ENCODE data around the gene CMC4.
A peak's percentile ranks its signal among the peaks of the same experiment; 100 is the strongest.

The CMC4 gene

GRCh38 chrX:155070663-155070974 is 317 bp downstream of the CMC4 start:
- peaks cover 3% of the 10 kb centered on the region for H3K36me3 ChIP-seq (ENCODE audit: insufficient read depth, low read length)
- H3K4me3 ChIP-seq (ENCODE audit: low read depth in 1 of 2, low read length in 2 of 2): peak overlapping the region; percentile 56 to 60
- peak overlapping the region; percentile 59 for H3K9ac ChIP-seq (ENCODE audit: low read length)
- H3K27ac ChIP-seq (ENCODE audit: low read depth, low read length): no peak overlapping the region
- H3K9me3 ChIP-seq (ENCODE audit: low read length): no peaks in the 10 kb centered on the region
- H3K4me1 ChIP-seq (ENCODE audit: insufficient read depth, low read length): no peaks in the 10 kb centered on the region
- H3K27me3 ChIP-seq (ENCODE audit: control insufficient read depth in 1 of 2, insufficient read depth in 2 of 2, low read length in 2 of 2): no peaks in the 10 kb centered on the region

GRCh38 chrX:155070038-155070437 is 898 bp downstream of the CMC4 start:
- Histone ChIP-seq H3K36me3 (ENCODE audit: insufficient read depth, low read length) (no peaks in the 10 kb centered on the region), H3K9me3 (ENCODE audit: low read length) (no peaks in the 10 kb centered on the region), H3K9ac (ENCODE audit: low read length) (no peak overlapping the region), H3K27ac (ENCODE audit: low read depth, low read length) (peak overlapping the region; percentile 4), H3K4me3 (ENCODE audit: low read depth in 1 of 2, low read length in 2 of 2) (peak overlapping the region; percentile 56 to 60), H3K4me1 (ENCODE audit: insufficient read depth, low read length) (no peaks in the 10 kb centered on the region), H3K27me3 (ENCODE audit: control insufficient read depth in 1 of 2, insufficient read depth in 2 of 2, low read length in 2 of 2) (no peaks in the 10 kb centered on the region)

- H3K27ac ChIP-seq (ENCODE audit: low read depth, low read length): no peak overlapping the region
- no peaks in the 10 kb centered on the region for H3K36me3 ChIP-seq (ENCODE audit: insufficient read depth, low read length)
- H3K9me3 ChIP-seq (ENCODE audit: low read length): no peaks in the 10 kb centered on the region
- no peak overlapping the region for H3K4me3 ChIP-seq (ENCODE audit: low read depth in 1 of 2, low read length in 2 of 2)
- no peak overlapping the region for H3K9ac ChIP-seq (ENCODE audit: low read length)
- no peaks in the 10 kb centered on the region for H3K27me3 ChIP-seq (ENCODE audit: control insufficient read depth in 1 of 2, insufficient read depth in 2 of 2, low read length in 2 of 2)
- no peaks in the 10 kb centered on the region for H3K4me1 ChIP-seq (ENCODE audit: insufficient read depth, low read length)
Measured at GRCh38 chrX:155069414-155069813, 1.5 kb downstream of the CMC4 start.

- Histone ChIP-seq H3K9ac (ENCODE audit: low read length) (no peak overlapping the region), H3K36me3 (ENCODE audit: insufficient read depth, low read length) (peaks cover 3% of the 10 kb centered on the region), H3K9me3 (ENCODE audit: low read length) (no peaks in the 10 kb centered on the region), H3K27ac (ENCODE audit: low read depth, low read length) (no peak overlapping the region), H3K27me3 (ENCODE audit: control insufficient read depth in 1 of 2, insufficient read depth in 2 of 2, low read length in 2 of 2) (no peaks in the 10 kb centered on the region), H3K4me1 (ENCODE audit: insufficient read depth, low read length) (no peaks in the 10 kb centered on the region), H3K4me3 (ENCODE audit: low read depth in 1 of 2, low read length in 2 of 2) (no peak overlapping the region)
Measured at GRCh38 chrX:155068165-155068564, 2.8 kb downstream of the CMC4 start.

GRCh38 chrX:155065035-155065734 is 5.8 kb downstream of the CMC4 start:
- no peaks in the 10 kb centered on the region for H3K27me3 ChIP-seq (ENCODE audit: control insufficient read depth in 1 of 2, insufficient read depth in 2 of 2, low read length in 2 of 2)
- no peak overlapping the region for H3K9ac ChIP-seq (ENCODE audit: low read length)
- H3K4me3 ChIP-seq (ENCODE audit: low read depth in 1 of 2, low read length in 2 of 2): no peak overlapping the region
- no peaks in the 10 kb centered on the region for H3K9me3 ChIP-seq (ENCODE audit: low read length)
- H3K27ac ChIP-seq (ENCODE audit: low read depth, low read length): no peak overlapping the region
- peaks cover 3% of the 10 kb centered on the region for H3K36me3 ChIP-seq (ENCODE audit: insufficient read depth, low read length)
- H3K4me1 ChIP-seq (ENCODE audit: insufficient read depth, low read length): no peaks in the 10 kb centered on the region

- Histone ChIP-seq H3K9me3 (ENCODE audit: low read length) (no peaks in the 10 kb centered on the region), H3K9ac (ENCODE audit: low read length) (no peak overlapping the region), H3K4me3 (ENCODE audit: low read depth in 1 of 2, low read length in 2 of 2) (no peak overlapping the region), H3K27ac (ENCODE audit: low read depth, low read length) (no peak overlapping the region), H3K4me1 (ENCODE audit: insufficient read depth, low read length) (peaks cover 7% of the 10 kb centered on the region), H3K36me3 (ENCODE audit: insufficient read depth, low read length) (peaks cover 3% of the 10 kb centered on the region), H3K27me3 (ENCODE audit: control insufficient read depth in 1 of 2, insufficient read depth in 2 of 2, low read length in 2 of 2) (no peaks in the 10 kb centered on the region)
Measured at GRCh38 chrX:155061760-155062159, 9.2 kb downstream of the CMC4 start.

GRCh38 chrX:155056877-155057792 is 13.8 kb downstream of the CMC4 start:
- peaks cover 8% of the 10 kb centered on the region for H3K4me1 ChIP-seq (ENCODE audit: insufficient read depth, low read length)
- no peaks in the 10 kb centered on the region for H3K9me3 ChIP-seq (ENCODE audit: low read length)
- no peak overlapping the region for H3K9ac ChIP-seq (ENCODE audit: low read length)
- peak overlapping the region in 1 of 2 donors; percentile 39 for H3K4me3 ChIP-seq (ENCODE audit: low read depth in 1 of 2, low read length in 2 of 2)
- peak overlapping the region; percentile 12 for H3K27ac ChIP-seq (ENCODE audit: low read depth, low read length)
- no peaks in the 10 kb centered on the region for H3K36me3 ChIP-seq (ENCODE audit: insufficient read depth, low read length)
- no peaks in the 10 kb centered on the region for H3K27me3 ChIP-seq (ENCODE audit: control insufficient read depth in 1 of 2, insufficient read depth in 2 of 2, low read length in 2 of 2)

GRCh38 chrX:155056471-155056870 is 14.5 kb downstream of the CMC4 start:
- Histone ChIP-seq H3K4me3 (ENCODE audit: low read depth in 1 of 2, low read length in 2 of 2) (no peak overlapping the region), H3K27me3 (ENCODE audit: control insufficient read depth in 1 of 2, insufficient read depth in 2 of 2, low read length in 2 of 2) (no peaks in the 10 kb centered on the region), H3K9me3 (ENCODE audit: low read length) (no peaks in the 10 kb centered on the region), H3K4me1 (ENCODE audit: insufficient read depth, low read length) (peaks cover 8% of the 10 kb centered on the region), H3K27ac (ENCODE audit: low read depth, low read length) (peak overlapping the region; percentile 12), H3K36me3 (ENCODE audit: insufficient read depth, low read length) (peaks cover 5% of the 10 kb centered on the region), H3K9ac (ENCODE audit: low read length) (no peak overlapping the region)

GRCh38 chrX:155055494-155055893 is 15.4 kb downstream of the CMC4 start:
- Histone ChIP-seq H3K9me3 (ENCODE audit: low read length) (no peaks in the 10 kb centered on the region), H3K36me3 (ENCODE audit: insufficient read depth, low read length) (peaks cover 5% of the 10 kb centered on the region), H3K4me3 (ENCODE audit: low read depth in 1 of 2, low read length in 2 of 2) (no peak overlapping the region), H3K27me3 (ENCODE audit: control insufficient read depth in 1 of 2, insufficient read depth in 2 of 2, low read length in 2 of 2) (no peaks in the 10 kb centered on the region), H3K9ac (ENCODE audit: low read length) (no peak overlapping the region), H3K4me1 (ENCODE audit: insufficient read depth, low read length) (peaks cover 8% of the 10 kb centered on the region), H3K27ac (ENCODE audit: low read depth, low read length) (no peak overlapping the region)

- Histone ChIP-seq H3K9me3 (ENCODE audit: low read length) (no peaks in the 10 kb centered on the region), H3K36me3 (ENCODE audit: insufficient read depth, low read length) (peaks cover 5% of the 10 kb centered on the region), H3K4me1 (ENCODE audit: insufficient read depth, low read length) (peaks cover 8% of the 10 kb centered on the region), H3K27ac (ENCODE audit: low read depth, low read length) (no peak overlapping the region), H3K9ac (ENCODE audit: low read length) (no peak overlapping the region), H3K27me3 (ENCODE audit: control insufficient read depth in 1 of 2, insufficient read depth in 2 of 2, low read length in 2 of 2) (no peaks in the 10 kb centered on the region), H3K4me3 (ENCODE audit: low read depth in 1 of 2, low read length in 2 of 2) (no peak overlapping the region)
Measured at GRCh38 chrX:155054255-155054654, 16.7 kb downstream of the CMC4 start.

GRCh38 chrX:155053656-155054055 is 17.3 kb downstream of the CMC4 start:
- H3K4me3 ChIP-seq (ENCODE audit: low read depth in 1 of 2, low read length in 2 of 2): no peak overlapping the region
- H3K27ac ChIP-seq (ENCODE audit: low read depth, low read length): no peak overlapping the region
- peaks cover 5% of the 10 kb centered on the region for H3K36me3 ChIP-seq (ENCODE audit: insufficient read depth, low read length)
- peaks cover 8% of the 10 kb centered on the region for H3K4me1 ChIP-seq (ENCODE audit: insufficient read depth, low read length)
- no peaks in the 10 kb centered on the region for H3K27me3 ChIP-seq (ENCODE audit: control insufficient read depth in 1 of 2, insufficient read depth in 2 of 2, low read length in 2 of 2)
- no peak overlapping the region for H3K9ac ChIP-seq (ENCODE audit: low read length)
- no peaks in the 10 kb centered on the region for H3K9me3 ChIP-seq (ENCODE audit: low read length)

Measured in muscle layer of colon (tissue), 2 donors.